ENCODE results near the gene LRBA.
"Not testable (repeated sequence)": the region's sequence is repeated elsewhere in the genome, so short reads cannot be mapped to it uniquely, and the experiment has no call there.

The LRBA gene

GRCh38 chr4:150773729-150774449, 241.2 kb downstream of the LRBA start:
- no peaks in the 10 kb centered on the region for H3K27me3 Mint-ChIP-seq
- H3K36me3 Mint-ChIP-seq (ENCODE audit: low read depth): peaks cover 25% of the 10 kb centered on the region
- no peaks in the 10 kb centered on the region for H3K9me3 Mint-ChIP-seq
- H3K4me1 Mint-ChIP-seq (ENCODE audit: low read depth): peaks cover 15% of the 10 kb centered on the region
- H3K4me3 Mint-ChIP-seq: no peak overlapping the region
- H3K27ac Mint-ChIP-seq: no peak overlapping the region

- H3K27ac Mint-ChIP-seq: no peak overlapping the region
- H3K4me3 Mint-ChIP-seq: no peak overlapping the region
- no peaks in the 10 kb centered on the region for H3K27me3 Mint-ChIP-seq
- H3K9me3 Mint-ChIP-seq: no peaks in the 10 kb centered on the region
- peaks cover 25% of the 10 kb centered on the region for H3K36me3 Mint-ChIP-seq (ENCODE audit: low read depth)
- peaks cover 18% of the 10 kb centered on the region for H3K4me1 Mint-ChIP-seq (ENCODE audit: low read depth)
Observed at GRCh38 chr4:150773032-150773431, 242.1 kb downstream of the LRBA start.

GRCh38 chr4:150771382-150771781, 243.7 kb downstream of the LRBA start:
- H3K27me3 Mint-ChIP-seq: no peaks in the 10 kb centered on the region
- H3K4me3 Mint-ChIP-seq: no peak overlapping the region
- H3K36me3 Mint-ChIP-seq (ENCODE audit: low read depth): peaks cover 26% of the 10 kb centered on the region
- H3K4me1 Mint-ChIP-seq (ENCODE audit: low read depth): peaks cover 18% of the 10 kb centered on the region
- H3K9me3 Mint-ChIP-seq: no peaks in the 10 kb centered on the region
- H3K27ac Mint-ChIP-seq: no peak overlapping the region

GRCh38 chr4:150769845-150770244, 245.2 kb downstream of the LRBA start:
- H3K9me3 Mint-ChIP-seq: peaks cover 4% of the 10 kb centered on the region
- H3K27me3 Mint-ChIP-seq: no peaks in the 10 kb centered on the region
- peaks cover 18% of the 10 kb centered on the region for H3K4me1 Mint-ChIP-seq (ENCODE audit: low read depth)
- H3K27ac Mint-ChIP-seq: peak overlapping the region; percentile 26
- no peak overlapping the region for H3K4me3 Mint-ChIP-seq
- peaks cover 24% of the 10 kb centered on the region for H3K36me3 Mint-ChIP-seq (ENCODE audit: low read depth)

- no peak overlapping the region for H3K4me3 Mint-ChIP-seq
- H3K9me3 Mint-ChIP-seq: peaks cover 4% of the 10 kb centered on the region
- peaks cover 18% of the 10 kb centered on the region for H3K4me1 Mint-ChIP-seq (ENCODE audit: low read depth)
- H3K36me3 Mint-ChIP-seq (ENCODE audit: low read depth): peaks cover 28% of the 10 kb centered on the region
- no peak overlapping the region for H3K27ac Mint-ChIP-seq
- no peaks in the 10 kb centered on the region for H3K27me3 Mint-ChIP-seq
Observed at GRCh38 chr4:150769248-150769647, 245.8 kb downstream of the LRBA start.

- H3K4me3 Mint-ChIP-seq: no peak overlapping the region
- no peak overlapping the region for H3K27ac Mint-ChIP-seq
- H3K27me3 Mint-ChIP-seq: no peaks in the 10 kb centered on the region
Observed at GRCh38 chr4:150768497-150768896, 246.6 kb downstream of the LRBA start.

GRCh38 chr4:150765216-150765615, 249.9 kb downstream of the LRBA start:
- H3K9me3 Mint-ChIP-seq: peaks cover 4% of the 10 kb centered on the region
- H3K27ac Mint-ChIP-seq: no peak overlapping the region
- H3K36me3 Mint-ChIP-seq (ENCODE audit: low read depth): peaks cover 38% of the 10 kb centered on the region
- no peaks in the 10 kb centered on the region for H3K27me3 Mint-ChIP-seq
- H3K4me3 Mint-ChIP-seq: no peak overlapping the region
- H3K4me1 Mint-ChIP-seq (ENCODE audit: low read depth): peaks cover 16% of the 10 kb centered on the region

More at GRCh38 chr4:150768497-150768896, 246.6 kb downstream of the LRBA start:
- Mint-ChIP-seq H3K9me3 (peaks cover 4% of the 10 kb centered on the region), H3K4me1 (ENCODE audit: low read depth) (peaks cover 18% of the 10 kb centered on the region), H3K36me3 (ENCODE audit: low read depth) (peaks cover 26% of the 10 kb centered on the region)

- H3K36me3 Mint-ChIP-seq (ENCODE audit: low read depth): peaks cover 28% of the 10 kb centered on the region
- H3K27ac Mint-ChIP-seq: no peak overlapping the region
- H3K4me3 Mint-ChIP-seq: no peak overlapping the region
- no peaks in the 10 kb centered on the region for H3K4me1 Mint-ChIP-seq (ENCODE audit: low read depth)
- no peaks in the 10 kb centered on the region for H3K9me3 Mint-ChIP-seq
- no peaks in the 10 kb centered on the region for H3K27me3 Mint-ChIP-seq
Observed at GRCh38 chr4:150751648-150752047, 263.4 kb downstream of the LRBA start.

- H3K4me3 Mint-ChIP-seq: no peak overlapping the region
- H3K36me3 Mint-ChIP-seq (ENCODE audit: low read depth): peaks cover 28% of the 10 kb centered on the region
- no peaks in the 10 kb centered on the region for H3K9me3 Mint-ChIP-seq
- no peak overlapping the region for H3K27ac Mint-ChIP-seq
- no peaks in the 10 kb centered on the region for H3K27me3 Mint-ChIP-seq
- no peaks in the 10 kb centered on the region for H3K4me1 Mint-ChIP-seq (ENCODE audit: low read depth)
Observed at GRCh38 chr4:150750824-150751223, 264.3 kb downstream of the LRBA start.

GRCh38 chr4:150746156-150746555, 268.9 kb downstream of the LRBA start:
- Mint-ChIP-seq H3K27me3 (no peaks in the 10 kb centered on the region), H3K36me3 (ENCODE audit: low read depth) (peaks cover 23% of the 10 kb centered on the region), H3K27ac (no peak overlapping the region), H3K4me3 (no peak overlapping the region), H3K4me1 (ENCODE audit: low read depth) (no peaks in the 10 kb centered on the region), H3K9me3 (no peaks in the 10 kb centered on the region)

GRCh38 chr4:150744570-150744969, 270.5 kb downstream of the LRBA start:
- no peak overlapping the region for H3K27ac Mint-ChIP-seq
- no peaks in the 10 kb centered on the region for H3K4me1 Mint-ChIP-seq (ENCODE audit: low read depth)
- H3K4me3 Mint-ChIP-seq: no peak overlapping the region
- peaks cover 28% of the 10 kb centered on the region for H3K36me3 Mint-ChIP-seq (ENCODE audit: low read depth)
- H3K27me3 Mint-ChIP-seq: no peaks in the 10 kb centered on the region
- H3K9me3 Mint-ChIP-seq: no peaks in the 10 kb centered on the region

GRCh38 chr4:150743564-150744342, 271.3 kb downstream of the LRBA start:
- no peaks in the 10 kb centered on the region for H3K9me3 Mint-ChIP-seq
- no peaks in the 10 kb centered on the region for H3K27me3 Mint-ChIP-seq
- H3K4me3 Mint-ChIP-seq: no peak overlapping the region
- no peak overlapping the region for H3K27ac Mint-ChIP-seq
- H3K36me3 Mint-ChIP-seq (ENCODE audit: low read depth): peaks cover 28% of the 10 kb centered on the region
- H3K4me1 Mint-ChIP-seq (ENCODE audit: low read depth): no peaks in the 10 kb centered on the region

GRCh38 chr4:150742930-150743329, 272.2 kb downstream of the LRBA start:
- not testable (repeated sequence) for H3K4me3 Mint-ChIP-seq; H3K27ac Mint-ChIP-seq; H3K9me3 Mint-ChIP-seq; H3K27me3 Mint-ChIP-seq; H3K4me1 Mint-ChIP-seq (ENCODE audit: low read depth)
- H3K36me3 Mint-ChIP-seq (ENCODE audit: low read depth): peaks cover 28% of the 10 kb centered on the region

GRCh38 chr4:150739591-150739990, 275.5 kb downstream of the LRBA start:
- Mint-ChIP-seq H3K4me3 (no peak overlapping the region), H3K4me1 (ENCODE audit: low read depth) (no peaks in the 10 kb centered on the region), H3K36me3 (ENCODE audit: low read depth) (peaks cover 29% of the 10 kb centered on the region), H3K9me3 (no peaks in the 10 kb centered on the region), H3K27ac (no peak overlapping the region), H3K27me3 (no peaks in the 10 kb centered on the region)

- H3K27ac Mint-ChIP-seq: no peak overlapping the region
- no peak overlapping the region for H3K4me3 Mint-ChIP-seq
- peaks cover 2% of the 10 kb centered on the region for H3K4me1 Mint-ChIP-seq (ENCODE audit: low read depth)
- H3K9me3 Mint-ChIP-seq: peaks cover 22% of the 10 kb centered on the region
- H3K36me3 Mint-ChIP-seq (ENCODE audit: low read depth): peaks cover 77% of the 10 kb centered on the region
- no peaks in the 10 kb centered on the region for H3K27me3 Mint-ChIP-seq
Observed at GRCh38 chr4:150725957-150726523, 289.0 kb downstream of the LRBA start.
